BE2C (cell line): ENCODE results near the gene NPIPB8.
"Not testable (repeated sequence)": the region's sequence is repeated elsewhere in the genome, so short reads cannot be mapped to it uniquely, and the experiment has no call there.

ENCODE experiments used
- DNase-seq: peaks from one replicate; pipeline ENCODE4 v3.0.0-alpha.2; 2020
- H3K27me3 ChIP-seq: fragments of 250-450 bp; sonication (Bioruptor Pico); 2 replicates; pipeline ENCODE4 v1.5.1; 2020; ENCODE audit warnings: mild to moderate bottlenecking
- H3K36me3 ChIP-seq: fragments of 250-450 bp; sonication (Bioruptor Pico); 2 replicates; pipeline ENCODE4 v1.5.1; 2020; ENCODE audit warnings: mild to moderate bottlenecking
- H3K4me1 ChIP-seq: fragments of 250-450 bp; sonication (Bioruptor Pico); 2 replicates; pipeline ENCODE4 v1.5.1; 2020
- H3K4me3 ChIP-seq: 2 replicates; pipeline ENCODE4 v1.5.1; 2011; ENCODE audit warnings: low read depth, low read length
- H3K9me3 ChIP-seq: fragments of 250-450 bp; sonication (Bioruptor Pico); 2 replicates; pipeline ENCODE4 v1.5.1; 2020
- CTCF ChIP-seq: IDR thresholded peaks from 2 replicates; pipeline ENCODE4 v1.5.1; 2012; ENCODE audit warnings: mild to moderate bottlenecking, low read depth, low read length

The NPIPB8 gene

GRCh38 chr16:28602529-28602928, 35.3 kb upstream of the NPIPB8 start:
- no peak for DNase-seq
- H3K27me3 ChIP-seq = no peaks in the 10 kb centered on the region
- no peaks in the 10 kb centered on the region for H3K9me3 ChIP-seq
- TF ChIP-seq CTCF = no peak
- H3K4me3 ChIP-seq = no peak overlapping the region
- H3K36me3 ChIP-seq = no peaks in the 10 kb centered on the region
- H3K4me1 ChIP-seq = no peaks in the 10 kb centered on the region

GRCh38 chr16:28603381-28604185, 34.3 kb upstream of the NPIPB8 start:
- Histone ChIP-seq H3K27me3 (no peaks in the 10 kb centered on the region), H3K36me3 (no peaks in the 10 kb centered on the region), H3K9me3 (no peaks in the 10 kb centered on the region), H3K4me3 (no peak overlapping the region), H3K4me1 (no peaks in the 10 kb centered on the region)
- DNase-seq = no peak
- no peak for TF ChIP-seq CTCF

GRCh38 chr16:28604186-28604565, 33.7 kb upstream of the NPIPB8 start:
- no peak for DNase-seq
- TF ChIP-seq CTCF = no peak
- Histone ChIP-seq H3K4me3 (no peak overlapping the region), H3K36me3 (no peaks in the 10 kb centered on the region), H3K27me3 (no peaks in the 10 kb centered on the region), H3K4me1 (no peaks in the 10 kb centered on the region), H3K9me3 (no peaks in the 10 kb centered on the region)

GRCh38 chr16:28606291-28607115, 31.4 kb upstream of the NPIPB8 start:
- TF ChIP-seq CTCF = no peak
- Histone ChIP-seq H3K9me3 (no peaks in the 10 kb centered on the region), H3K4me3 (no peak overlapping the region), H3K27me3 (no peaks in the 10 kb centered on the region), H3K36me3 (no peaks in the 10 kb centered on the region), H3K4me1 (no peaks in the 10 kb centered on the region)
- no peak for DNase-seq

- Histone ChIP-seq H3K36me3 (no peaks in the 10 kb centered on the region), H3K4me3 (no peak overlapping the region), H3K27me3 (no peaks in the 10 kb centered on the region), H3K9me3 (no peaks in the 10 kb centered on the region), H3K4me1 (no peaks in the 10 kb centered on the region)
- no peak for DNase-seq
- no peak for TF ChIP-seq CTCF
These were observed 30.7 kb upstream of the NPIPB8 start for GRCh38 chr16:28607116-28607623.

- not testable (repeated sequence) for H3K4me3 ChIP-seq, H3K27me3 ChIP-seq, H3K4me1 ChIP-seq, DNase-seq, H3K9me3 ChIP-seq, H3K36me3 ChIP-seq
These were observed 30.0 kb upstream of the NPIPB8 start for GRCh38 chr16:28607681-28608495.

- DNase-seq, H3K4me1 ChIP-seq, H3K36me3 ChIP-seq, H3K9me3 ChIP-seq, H3K4me3 ChIP-seq, H3K27me3 ChIP-seq: not testable (repeated sequence)
These were observed 29.4 kb upstream of the NPIPB8 start for GRCh38 chr16:28608496-28608808.

- not testable (repeated sequence) for H3K36me3 ChIP-seq, DNase-seq, H3K9me3 ChIP-seq, H3K27me3 ChIP-seq, H3K4me3 ChIP-seq, H3K4me1 ChIP-seq
These were observed 28.8 kb upstream of the NPIPB8 start for GRCh38 chr16:28608867-28609596.
